ENCODE measurements around the gene NPAS1.
"Not testable (repeated sequence)": the region's sequence is repeated elsewhere in the genome, so short reads cannot be mapped to it uniquely, and the experiment has no call there.

The NPAS1 gene

GRCh38 chr19:47050562-47050961, 30.9 kb downstream of the NPAS1 start:
- not testable (repeated sequence) for DNase-seq

GRCh38 chr19:47056411-47056810, 36.8 kb downstream of the NPAS1 start:
- DNase-seq: no peak

- no peak for DNase-seq
These were observed 37.7 kb downstream of the NPAS1 start for GRCh38 chr19:47057328-47057727.

DNA sequence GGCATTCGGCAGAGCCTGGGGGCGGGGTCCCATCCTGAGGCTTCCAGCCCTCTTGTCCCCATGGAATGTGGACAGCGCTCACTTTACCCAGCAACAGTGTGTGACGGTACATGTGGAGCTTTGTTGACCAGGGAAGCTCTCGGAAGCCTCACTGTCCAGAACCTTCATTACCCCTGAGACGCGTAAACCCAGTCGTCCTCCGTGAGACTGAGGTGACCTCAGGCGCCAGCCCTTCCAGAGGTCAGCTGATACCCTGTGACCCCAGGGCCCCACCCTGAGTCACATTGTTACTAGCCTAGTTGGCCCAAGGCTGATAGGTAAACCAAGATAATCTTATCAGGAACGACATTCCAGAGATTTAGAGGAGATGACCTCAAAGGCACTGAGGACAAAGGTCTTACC, 39.0 kb downstream of the NPAS1 start:
- no peak for DNase-seq

GRCh38 chr19:47063874-47064273, 44.2 kb downstream of the NPAS1 start:
- no peak for DNase-seq

DNA sequence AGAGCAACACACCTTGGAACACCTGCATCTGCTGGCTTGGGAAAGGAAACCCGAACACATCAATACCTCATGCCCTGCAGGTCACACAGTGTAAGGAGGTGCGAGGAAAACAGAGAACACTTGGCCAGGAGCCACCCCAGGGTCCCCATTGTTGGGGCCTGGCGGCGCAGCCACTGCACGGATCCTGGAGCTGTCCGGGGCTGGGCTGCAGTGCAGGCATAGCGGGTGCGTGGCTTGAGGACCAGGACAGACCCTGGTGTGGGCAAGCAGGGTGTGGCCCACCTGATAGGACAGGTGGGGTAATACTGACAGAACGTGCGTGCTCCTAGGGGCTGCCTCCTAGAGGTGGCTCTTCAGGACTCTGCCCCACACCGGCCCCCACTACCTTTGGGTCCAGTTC, 45.6 kb downstream of the NPAS1 start:
- DNase-seq: no peak

- DNase-seq: no peak
These were observed 47.0 kb downstream of the NPAS1 start for GRCh38 chr19:47066376-47067214.

GRCh38 chr19:47067215-47067847, 47.7 kb downstream of the NPAS1 start:
- DNase-seq: no peak

DNA sequence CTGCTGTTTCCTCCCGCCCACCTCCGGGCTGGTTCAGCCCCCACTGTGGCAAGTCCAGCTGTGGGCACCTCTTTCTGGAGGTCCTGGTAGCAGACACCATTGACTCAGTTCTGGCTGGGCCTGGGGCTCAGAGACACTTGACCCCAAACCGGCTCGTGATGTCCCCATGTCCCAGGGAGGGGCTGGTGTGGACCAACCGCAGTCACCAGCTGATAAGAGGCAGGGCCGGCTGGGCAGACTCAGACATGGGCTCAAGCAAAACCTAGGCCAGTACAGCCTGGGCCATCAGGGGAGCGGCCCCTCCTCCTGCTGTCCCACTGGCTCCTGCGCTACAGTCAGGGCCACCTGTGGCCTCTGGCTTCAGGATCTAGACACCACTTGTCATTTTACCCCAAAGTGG, 48.6 kb downstream of the NPAS1 start:
- DNase-seq: no peak

DNA sequence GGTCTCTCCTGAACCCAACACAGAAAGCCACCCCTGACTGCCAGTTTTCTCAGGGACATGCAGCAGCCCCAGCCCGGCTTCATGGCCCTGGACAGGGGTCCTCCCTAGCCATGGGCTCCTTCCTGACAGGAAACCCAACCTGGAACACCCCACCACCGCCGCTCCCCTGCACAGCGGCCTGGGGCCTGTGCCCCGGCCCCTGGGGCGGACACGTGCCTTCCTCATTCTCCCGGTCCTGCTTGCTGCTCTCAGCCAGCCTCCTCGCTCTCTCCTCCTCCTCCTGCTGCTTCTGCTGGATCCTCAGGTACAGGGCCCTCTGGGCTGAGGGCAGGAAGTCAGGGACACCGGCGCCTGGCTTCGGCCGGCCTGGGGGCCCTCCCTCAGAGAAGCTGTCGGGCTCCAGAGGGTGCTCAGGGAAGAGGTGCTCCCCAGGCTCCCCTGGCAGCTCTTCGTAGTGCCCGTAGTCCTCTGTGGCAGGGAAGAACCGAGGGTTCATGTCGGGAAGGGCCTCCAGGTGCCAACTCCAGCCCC, 49.3 kb downstream of the NPAS1 start:
- no peak for DNase-seq

DNA sequence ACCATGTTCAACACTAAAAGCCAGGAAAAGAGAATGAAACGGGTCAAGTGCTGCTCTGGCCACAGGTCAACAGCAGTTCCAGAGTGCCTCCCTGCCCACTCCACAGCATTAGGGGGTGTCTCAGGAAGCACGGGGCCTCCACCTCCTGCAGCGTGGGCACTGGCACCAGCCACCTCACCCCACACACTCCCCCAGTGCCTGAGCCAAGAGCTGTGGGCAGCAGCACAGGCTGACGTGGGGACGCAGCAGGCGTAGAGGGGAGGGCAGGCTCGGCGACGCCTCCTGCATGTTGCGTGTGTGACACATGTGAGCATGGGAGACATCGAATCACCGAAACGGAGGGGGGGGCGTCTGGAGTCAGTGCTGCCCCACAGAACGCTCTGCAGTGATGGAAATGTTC, 50.2 kb downstream of the NPAS1 start:
- no peak for DNase-seq

DNA sequence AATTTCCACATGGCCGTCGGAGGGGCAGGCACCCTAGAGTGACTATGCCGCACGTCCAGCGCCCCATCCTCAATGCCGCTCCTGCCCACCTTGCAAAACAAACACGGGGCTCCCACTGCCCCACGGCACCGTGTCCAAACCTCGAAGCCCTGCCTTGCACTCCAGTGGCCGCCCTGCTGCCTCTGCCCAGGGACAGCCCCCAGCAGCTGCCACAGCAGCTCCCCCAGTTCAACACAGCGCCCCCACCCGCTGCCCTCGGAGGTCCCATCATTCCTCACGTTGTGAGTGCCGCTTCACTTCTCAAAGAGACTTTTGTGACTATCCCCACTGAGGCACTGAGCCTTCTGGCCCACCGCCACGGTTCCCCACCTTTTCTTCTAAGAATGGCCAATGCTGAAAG, 51.1 kb downstream of the NPAS1 start:
- no peak for DNase-seq

DNA sequence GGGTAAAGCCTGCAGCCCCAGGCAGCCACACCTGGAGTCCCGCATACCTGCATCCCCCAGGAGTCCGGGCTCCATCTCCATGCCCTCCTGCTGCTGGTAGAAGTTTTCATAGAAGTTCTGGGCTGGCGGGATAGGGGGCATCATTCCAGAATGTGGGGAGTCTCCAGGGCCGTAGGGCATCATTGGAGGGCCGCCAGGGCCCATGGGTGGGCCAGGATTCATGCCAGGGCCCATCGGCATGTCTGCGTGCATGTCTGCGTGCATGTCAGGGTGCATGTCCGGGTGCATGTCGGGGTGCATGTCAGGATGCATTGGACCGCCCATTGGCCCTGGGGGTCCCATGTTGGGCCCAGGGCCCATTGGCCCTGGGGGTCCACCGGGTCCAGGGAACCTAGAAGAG, 52.1 kb downstream of the NPAS1 start:
- DNase-seq: no peak

- no peak for DNase-seq
These were observed 52.7 kb downstream of the NPAS1 start for GRCh38 chr19:47072323-47072722.

GRCh38 chr19:47073574-47073973, 53.9 kb downstream of the NPAS1 start:
- DNase-seq: no peak

GRCh38 chr19:47074621-47075020, 55.0 kb downstream of the NPAS1 start:
- DNase-seq: no peak

DNA sequence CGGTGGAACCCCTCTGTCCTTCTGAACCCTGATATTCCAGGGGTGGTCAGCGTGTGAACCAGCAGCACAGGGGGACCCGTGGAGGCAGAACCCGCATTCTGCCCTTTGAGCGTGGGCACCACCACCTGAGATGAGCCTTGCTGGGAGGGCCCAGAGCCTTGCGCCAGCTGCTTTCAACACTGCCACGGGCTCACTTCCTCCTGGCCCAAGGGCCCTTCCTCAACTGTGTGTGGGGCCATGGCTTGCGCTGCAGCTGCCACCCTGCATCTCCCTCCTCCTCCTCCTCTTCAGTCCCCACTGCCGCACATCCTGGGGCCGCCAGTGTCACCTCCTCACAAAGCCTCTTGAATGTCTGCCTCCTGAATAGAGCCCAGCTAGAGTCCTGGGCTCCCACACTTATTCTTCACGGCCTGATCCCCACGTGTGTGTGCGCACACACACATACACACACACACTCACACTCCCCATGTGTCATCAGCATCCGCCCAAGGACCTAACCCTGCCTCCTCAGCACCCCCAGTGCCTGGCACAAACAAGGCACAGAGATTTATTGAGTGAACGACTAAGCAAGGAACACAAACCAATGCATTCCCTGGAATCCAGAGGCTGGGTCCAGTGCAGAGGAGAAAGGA, 55.7 kb downstream of the NPAS1 start:
- DNase-seq: no peak

- peak; percentile 73 for DNase-seq
These were observed 56.3 kb downstream of the NPAS1 start for GRCh38 chr19:47075941-47076340.

DNA sequence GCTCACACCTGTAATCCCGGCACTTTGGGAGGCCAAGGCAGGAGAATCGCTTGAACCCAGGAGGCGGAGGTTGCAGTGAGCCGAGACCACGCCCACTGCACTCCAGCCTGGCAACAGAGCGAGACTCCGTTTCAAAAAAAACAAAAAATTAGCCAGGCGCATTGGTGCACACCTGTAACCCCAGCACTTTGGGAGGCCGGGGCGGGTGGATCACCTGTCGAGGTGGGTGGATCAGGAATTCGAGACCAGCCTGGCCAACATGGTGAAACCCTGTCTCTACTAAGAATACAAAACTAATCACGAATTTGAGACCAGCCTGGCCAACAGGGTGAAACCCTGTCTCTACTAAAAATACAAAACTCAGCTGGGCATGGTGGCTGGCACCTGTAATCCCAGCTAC, 58.7 kb downstream of the NPAS1 start:
- DNase-seq: not testable (repeated sequence)

GRCh38 chr19:47081095-47081494, 61.5 kb downstream of the NPAS1 start:
- DNase-seq: no peak

GRCh38 chr19:47082493-47082892, 62.9 kb downstream of the NPAS1 start:
- DNase-seq: no peak

DNA sequence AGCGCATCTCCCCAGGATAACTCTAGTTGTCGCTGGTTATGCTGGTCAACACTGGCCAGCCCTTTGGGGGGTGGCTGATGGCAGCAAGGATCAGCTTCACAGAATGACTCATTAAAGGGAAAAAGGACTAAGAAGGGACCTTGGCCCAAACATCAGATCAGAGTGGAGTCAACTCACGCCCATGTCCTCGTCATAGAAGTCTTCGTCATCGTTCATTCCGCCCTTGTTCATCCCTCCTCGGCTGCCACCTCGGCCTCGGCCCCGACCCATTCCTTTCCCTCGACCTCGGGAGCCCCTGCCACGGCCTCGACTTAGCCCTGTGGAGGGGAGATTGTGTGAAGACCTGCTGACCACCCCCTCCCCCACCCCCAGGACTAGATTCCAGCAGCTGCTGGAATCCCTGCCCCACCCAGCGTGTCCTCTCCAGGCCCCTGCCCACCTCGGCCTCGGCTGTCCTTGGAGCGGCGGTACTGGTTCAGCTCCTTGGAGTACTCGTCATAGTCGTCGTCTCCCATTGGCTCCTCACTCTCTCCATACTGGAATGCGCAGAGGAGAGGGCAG, 65.3 kb downstream of the NPAS1 start:
- no peak for DNase-seq

GRCh38 chr19:47086280-47086679, 66.6 kb downstream of the NPAS1 start:
- DNase-seq: no peak

All from DMS53 (cell line).